Activated CD4-positive, alpha-beta T cell treated with anti-CD3 and anti-CD28 coated beads, Interleukin-2, amount 50 U/mL, for 4 hours (primary cell): ENCODE results near the gene VAV3.

Experiments used
- DNase-seq, 2 experiments: peaks; one replicate each; pipeline ENCODE4 v3.0.0-alpha.2; 2020

Gene VAV3

GRCh38 chr1:107972391-107973180, 7.6 kb upstream of the VAV3 start:
- DNase-seq: no peak

- DNase-seq: no peak
Observed at GRCh38 chr1:107966550-107966949, 1.6 kb upstream of the VAV3 start.

- DNase-seq: peak in 1 of 2 experiments; percentile 4
Observed at GRCh38 chr1:107964336-107965109, 457 bp downstream of the VAV3 start.

GRCh38 chr1:107963601-107964335, 1.2 kb downstream of the VAV3 start:
- peak in 1 of 2 experiments; percentile 17 for DNase-seq

- no peak for DNase-seq
Observed at GRCh38 chr1:107963008-107963407, 2.0 kb downstream of the VAV3 start.

GRCh38 chr1:107954719-107955415, 10.1 kb downstream of the VAV3 start:
- DNase-seq: no peak

GRCh38 chr1:107954126-107954525, 10.9 kb downstream of the VAV3 start:
- no peak for DNase-seq

- DNase-seq: no peak
Observed at GRCh38 chr1:107953556-107953955, 11.4 kb downstream of the VAV3 start.

- DNase-seq: no peak
Observed at GRCh38 chr1:107952989-107953388, 12.0 kb downstream of the VAV3 start.

- no peak for DNase-seq
Observed at GRCh38 chr1:107950464-107950863, 14.5 kb downstream of the VAV3 start.

- DNase-seq: no peak
Observed at GRCh38 chr1:107949467-107950253, 15.3 kb downstream of the VAV3 start.

GRCh38 chr1:107946794-107947193, 18.2 kb downstream of the VAV3 start:
- DNase-seq: no peak

GRCh38 chr1:107943694-107944093, 21.3 kb downstream of the VAV3 start:
- DNase-seq: no peak

GRCh38 chr1:107942814-107943213, 22.2 kb downstream of the VAV3 start:
- DNase-seq: no peak

- DNase-seq: no peak
Observed at GRCh38 chr1:107941531-107941930, 23.4 kb downstream of the VAV3 start.

GRCh38 chr1:107941123-107941522, 23.9 kb downstream of the VAV3 start:
- DNase-seq: no peak

GRCh38 chr1:107940701-107941100, 24.3 kb downstream of the VAV3 start:
- no peak for DNase-seq

GRCh38 chr1:107940017-107940577, 24.9 kb downstream of the VAV3 start:
- DNase-seq: no peak

- DNase-seq: no peak
Observed at GRCh38 chr1:107939256-107939655, 25.7 kb downstream of the VAV3 start.

- peak in 1 of 2 experiments; percentile 9 for DNase-seq
Observed at GRCh38 chr1:107936498-107937481, 28.2 kb downstream of the VAV3 start.
